ENCODE results near the gene MOB1A.

The MOB1A gene

DNA sequence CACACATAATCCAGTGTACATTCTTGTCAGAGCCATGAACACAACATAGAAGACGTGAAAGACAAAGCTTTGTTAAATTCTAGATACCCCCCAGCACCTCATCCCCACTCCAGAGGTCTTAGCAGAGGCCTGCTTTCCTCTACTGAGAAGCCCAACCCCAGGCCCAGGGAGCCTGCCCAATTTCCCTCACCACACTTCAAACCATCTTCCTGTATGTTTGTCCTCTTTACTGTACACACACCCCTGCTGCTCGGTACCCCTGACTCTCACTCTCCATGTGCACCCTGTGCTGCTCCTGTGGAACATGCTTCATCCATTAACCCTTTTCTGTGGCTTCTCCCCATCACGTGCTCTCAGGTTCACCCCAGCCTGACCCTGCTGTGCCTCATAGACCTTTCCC, 68.1 kb downstream of the MOB1A start:
- H3K27ac ChIP-seq = no peak overlapping the region

GRCh38 chr2:74109551-74109950, 69.1 kb downstream of the MOB1A start:
- DNase-seq (ENCODE audit: low read depth, low spot score) = no peak
- no peak overlapping the region for H3K27ac ChIP-seq

More for the DNA sequence above, 68.1 kb downstream of the MOB1A start:
- DNase-seq (ENCODE audit: low read depth, low spot score) = no peak

- DNase-seq (ENCODE audit: low read depth, low spot score) = no peak
Observed at GRCh38 chr2:74107071-74107470, 71.6 kb downstream of the MOB1A start.

DNA sequence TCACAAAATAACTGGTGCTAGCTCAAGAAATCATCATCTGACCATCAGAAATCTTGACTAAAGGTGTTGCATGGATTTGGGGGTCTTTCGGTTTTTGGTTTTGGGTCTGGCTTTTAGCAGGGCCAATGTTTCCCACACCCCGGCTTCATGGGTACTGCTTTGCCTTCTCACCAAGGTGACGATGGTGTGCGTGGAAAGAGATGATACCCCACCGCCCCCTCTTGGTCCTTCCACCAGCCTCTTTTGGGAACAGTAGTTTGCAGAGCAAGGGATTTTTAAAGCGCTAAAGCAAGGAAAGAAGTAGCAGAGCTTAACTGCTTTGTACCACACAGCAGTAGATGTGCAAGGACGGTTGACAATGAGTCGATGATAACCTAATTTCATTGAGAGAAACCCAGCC, 73.3 kb downstream of the MOB1A start:
- no peak for DNase-seq (ENCODE audit: low read depth, low spot score)
- H3K27ac ChIP-seq = no peak overlapping the region

More at GRCh38 chr2:74107071-74107470, 71.6 kb downstream of the MOB1A start:
- no peak overlapping the region for H3K27ac ChIP-seq

- no peak for DNase-seq (ENCODE audit: low read depth, low spot score)
- H3K27ac ChIP-seq = no peak overlapping the region
Observed at GRCh38 chr2:74104839-74105238, 73.8 kb downstream of the MOB1A start.

DNA sequence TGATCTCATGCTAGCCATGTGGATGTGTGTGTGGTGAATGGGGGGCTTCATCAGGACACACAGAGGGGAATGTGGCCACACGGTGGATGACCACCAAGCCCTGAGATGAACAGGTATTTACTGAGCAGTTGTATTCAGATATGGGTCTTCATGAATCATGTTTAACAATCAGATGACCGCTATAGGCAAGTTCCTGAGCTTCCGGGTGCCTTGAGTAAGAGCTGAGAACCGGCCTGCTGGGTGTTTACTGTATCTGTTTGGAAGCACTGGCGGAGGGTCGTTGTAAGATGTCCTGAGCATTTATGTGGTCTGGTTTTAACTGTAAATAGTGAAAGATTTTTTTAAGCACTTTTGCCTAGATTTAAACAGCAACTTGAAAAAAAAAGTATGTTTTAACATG, 74.9 kb downstream of the MOB1A start:
- no peak overlapping the region for H3K27ac ChIP-seq

More for the DNA sequence above, 74.9 kb downstream of the MOB1A start:
- DNase-seq (ENCODE audit: low read depth, low spot score) = no peak
